SIG-M5 treated with dmso at 0.1 percent for 504 hours (cell line): ENCODE measurements around the gene ABHD16A.

Experiments used
- DNase-seq: peaks from one replicate; lab custom pipeline; 2025; ENCODE audit not compliant: unreplicated experiment; lab: John Stamatoyannopoulos, UW

Gene ABHD16A

GRCh38 chr6:31663126-31663960, 39.8 kb downstream of the ABHD16A start:
- no peak for DNase-seq

- no peak for DNase-seq
These were observed 40.9 kb downstream of the ABHD16A start for GRCh38 chr6:31662124-31662723.

- DNase-seq = no peak
These were observed 41.6 kb downstream of the ABHD16A start for GRCh38 chr6:31661262-31662123.

GRCh38 chr6:31660381-31661261, 42.5 kb downstream of the ABHD16A start, which contains the start of gene C6orf47:
Gene C6orf47 (minus strand): TSS chr6:31660778. CDS start chr6:31659947, 831 bp downstream.
- peak; percentile 80 for DNase-seq

- peak; percentile 42 for DNase-seq
These were observed 43.3 kb downstream of the ABHD16A start for GRCh38 chr6:31659649-31660380.

GRCh38 chr6:31658983-31659648, 44.0 kb downstream of the ABHD16A start:
- no peak for DNase-seq

- no peak for DNase-seq
These were observed 44.9 kb downstream of the ABHD16A start for GRCh38 chr6:31658158-31658688.

- no peak for DNase-seq
These were observed 45.5 kb downstream of the ABHD16A start for GRCh38 chr6:31657406-31658157.

GRCh38 chr6:31655349-31656237, 47.5 kb downstream of the ABHD16A start, which contains the start of gene APOM:
Gene APOM (plus strand): TSS chr6:31655894. CDS start chr6:31655967, 73 bp downstream.
- DNase-seq = no peak

GRCh38 chr6:31654574-31655348, 48.4 kb downstream of the ABHD16A start:
- DNase-seq = no peak

- DNase-seq = peak; percentile 94
These were observed 50.0 kb downstream of the ABHD16A start for GRCh38 chr6:31652925-31653724.

GRCh38 chr6:31651602-31652191, 51.4 kb downstream of the ABHD16A start:
- DNase-seq = peak; percentile 74

GRCh38 chr6:31645325-31645724, 57.8 kb downstream of the ABHD16A start:
- DNase-seq = no peak

GRCh38 chr6:31643818-31644454, 59.2 kb downstream of the ABHD16A start:
- DNase-seq = no peak
